OCI-LY3 (cell line): ENCODE measurements around the gene KAZN.

Experiments
- CTCF ChIP-seq: fragments of 200-600, 300-600 bp; sonication (generic); IDR thresholded peaks from 2 replicates; pipeline ENCODE4 v1.5.1; 2014; ENCODE audit warnings: antibody characterized with exemption, low read length, low read depth
- EZH2phosphoT487 ChIP-seq: fragments of 200-600 bp; shearing (Covaris generic); IDR thresholded peaks from 2 replicates; pipeline ENCODE4 v1.6.1; 2018; ENCODE audit warnings: antibody characterized with exemption, mixed run types, low read depth

- no peak for TF ChIP-seq CTCF
- no peak for TF ChIP-seq EZH2phosphoT487
Observed at GRCh38 chr1:14627608-14628489, 29.4 kb downstream of the KAZN start.
